IMR-90 (cell line): ENCODE measurements around the gene CCDC97. TPM values are rescaled to one million over a fixed set of nuclear protein-coding genes. Genes with fewer than 3 reads are reported as not detected.

Experiments
- ATAC-seq: fragments of 200-7000 bp; cut with Tn5 transposase; 2 replicates; pipeline ENCODE4 v1.9.1; 2020; ENCODE audit warnings: low read depth, mild to moderate bottlenecking, moderate library complexity
- BruUV-seq: library from RNA; stranded (reverse); fragments of 400-500 nt; replicated peaks from 2 replicates; lab custom pipeline; 2021; lab: Mats Ljungman, UMichigan
- CTCF ChIA-PET: fragments of 300-600 bp; formaldehyde crosslinking; extraction: SDS; loops from one replicate; lab custom pipeline; 2021; ENCODE audit warnings: antibody characterized with exemption; lab: Yijun Ruan, JAX
- POLR2A ChIA-PET: fragments of 300-600 bp; sonication (Branson Sonifier 250); formaldehyde crosslinking; loops from one replicate; lab custom pipeline; 2022; ENCODE audit warnings: antibody characterized with exemption; ENCODE audit not compliant: unreplicated experiment; lab: Charles Lee
- DNase-seq: peaks from one replicate; pipeline ENCODE4 v3.0.0; 2013
- H2AFZ ChIP-seq: replicated peaks from 2 replicates; pipeline ENCODE3; 2013; ENCODE audit warnings: low read length, mild to moderate bottlenecking; ENCODE audit not compliant: poor library complexity
- H2AK5ac ChIP-seq: 2 replicates; pipeline ENCODE4 v1.6.1; 2013; ENCODE audit warnings: low read depth, low read length, inconsistent platforms
- H2AK9ac ChIP-seq: replicated peaks from 2 replicates; pipeline ENCODE3; 2013; ENCODE audit warnings: mild to moderate bottlenecking, low read depth, low read length, moderate library complexity; ENCODE audit not compliant: poor library complexity
- H2BK120ac ChIP-seq: 2 replicates; pipeline ENCODE4 v1.6.1; 2013; ENCODE audit warnings: low read depth, low read length, inconsistent platforms
- H2BK15ac ChIP-seq: 3 replicates; pipeline ENCODE4 v1.6.1; 2013; ENCODE audit warnings: low read depth, low read length, inconsistent platforms
- H2BK20ac ChIP-seq: 2 replicates; pipeline ENCODE4 v1.6.1; 2013; ENCODE audit warnings: low read depth, mild to moderate bottlenecking, inconsistent platforms, low read length, moderate library complexity
- H2BK5ac ChIP-seq: 2 replicates; pipeline ENCODE4 v1.6.1; 2013; ENCODE audit warnings: mild to moderate bottlenecking, low read depth, low read length, inconsistent platforms; ENCODE audit not compliant: poor library complexity, severe bottlenecking
- H3K14ac ChIP-seq: replicated peaks from 2 replicates; pipeline ENCODE4 v1.6.1; 2013; ENCODE audit warnings: low read depth, low read length, inconsistent platforms
- H3K18ac ChIP-seq: 2 replicates; pipeline ENCODE4 v1.6.1; 2013; ENCODE audit warnings: low read depth, low read length, control low read depth
- H3K23ac ChIP-seq: 2 replicates; pipeline ENCODE4 v1.6.1; 2013; ENCODE audit warnings: low read depth, low read length, inconsistent platforms
- H3K27ac ChIP-seq: 2 replicates; pipeline ENCODE4 v1.5.1; 2013; ENCODE audit warnings: mild to moderate bottlenecking, control low read depth, low read length; ENCODE audit not compliant: insufficient read depth
- H3K27me3 ChIP-seq: 2 replicates; pipeline ENCODE4 v1.6.1; 2013; ENCODE audit warnings: low read length; ENCODE audit not compliant: control insufficient read depth, insufficient read depth
- H3K36me3 ChIP-seq: 2 replicates; pipeline ENCODE4 v1.6.1; 2013; ENCODE audit warnings: low read length, mixed read lengths; ENCODE audit not compliant: control insufficient read depth, insufficient read depth
- H3K4ac ChIP-seq: 2 replicates; pipeline ENCODE4 v1.6.1; 2013; ENCODE audit warnings: low read depth, low read length, inconsistent platforms
- H3K4me1 ChIP-seq: 2 replicates; pipeline ENCODE4 v1.6.1; 2013; ENCODE audit warnings: low read length, mixed read lengths; ENCODE audit not compliant: control insufficient read depth, insufficient read depth
- H3K4me2 ChIP-seq: 2 replicates; pipeline ENCODE4 v1.6.1; 2013; ENCODE audit warnings: low read depth, mild to moderate bottlenecking, control low read depth, low read length, moderate library complexity
- H3K4me3 ChIP-seq: 2 replicates; pipeline ENCODE4 v1.5.1; 2013; ENCODE audit warnings: low read depth, mild to moderate bottlenecking, control low read depth, low read length, moderate library complexity; ENCODE audit not compliant: insufficient read depth
- H3K56ac ChIP-seq: 2 replicates; pipeline ENCODE4 v1.6.1; 2013; ENCODE audit warnings: low read length, inconsistent platforms; ENCODE audit not compliant: insufficient read depth; ENCODE audit errors: extremely low read depth
- H3K79me1 ChIP-seq, 2 experiments: 2 replicates each; pipeline ENCODE4 v1.6.1; 2013; ENCODE audit warnings: low read length in 2 of 2, inconsistent platforms in 1 of 2, low read depth in 1 of 2
- H3K9ac ChIP-seq: 2 replicates; pipeline ENCODE4 v1.6.1; 2013; ENCODE audit warnings: low read depth, low read length, control low read depth
- H3K9me1 ChIP-seq: 2 replicates; pipeline ENCODE4 v1.6.1; 2013; ENCODE audit warnings: low read length, inconsistent platforms; ENCODE audit not compliant: insufficient read depth
- H3K9me3 ChIP-seq: 2 replicates; pipeline ENCODE4 v1.6.1; 2013; ENCODE audit warnings: low read length; ENCODE audit not compliant: control insufficient read depth, insufficient read depth
- H4K20me1 ChIP-seq: 2 replicates; pipeline ENCODE4 v1.6.1; 2013; ENCODE audit warnings: low read length, inconsistent platforms; ENCODE audit not compliant: insufficient read depth
- H4K5ac ChIP-seq: 2 replicates; pipeline ENCODE4 v1.6.1; 2013; ENCODE audit warnings: mild to moderate bottlenecking, low read depth, low read length, control low read depth
- H4K8ac ChIP-seq, 2 experiments: 2 replicates each; pipeline ENCODE4 v1.6.1; 2013; ENCODE audit warnings: low read depth in 2 of 2, low read length in 2 of 2, control low read depth in 1 of 2, inconsistent platforms in 1 of 2
- H4K91ac ChIP-seq: 2 replicates; pipeline ENCODE4 v1.6.1; 2013; ENCODE audit warnings: low read depth, low read length, inconsistent platforms; ENCODE audit not compliant: insufficient read depth
- BHLHE40 ChIP-seq: fragments of 150-350 bp; IDR thresholded peaks from 2 replicates; pipeline ENCODE4 v1.6.1; 2016; ENCODE audit warnings: mild to moderate bottlenecking, low read depth, low read length
- CEBPB ChIP-seq: IDR thresholded peaks from 2 replicates; pipeline ENCODE4 v1.6.1; 2012; ENCODE audit warnings: low read depth, low read length, improper control_type of control experiment
- CHD1 ChIP-seq: IDR thresholded peaks from 2 replicates; pipeline ENCODE4 v1.6.1; 2012; ENCODE audit warnings: low read depth, low read length, improper control_type of control experiment
- ELK1 ChIP-seq: fragments of 150-350 bp; IDR thresholded peaks from 2 replicates; pipeline ENCODE4 v1.6.1; 2016; ENCODE audit warnings: low read depth, mild to moderate bottlenecking, low read length, moderate library complexity, borderline replicate concordance
- FOS ChIP-seq: fragments of 150-350 bp; IDR thresholded peaks from 2 replicates; pipeline ENCODE4 v1.6.1; 2016; ENCODE audit warnings: low read depth, low read length
- MAFK ChIP-seq: IDR thresholded peaks from 2 replicates; pipeline ENCODE4 v1.6.1; 2012; ENCODE audit warnings: low read depth, low read length, improper control_type of control experiment
- MXI1 ChIP-seq: IDR thresholded peaks from 2 replicates; pipeline ENCODE4 v1.6.1; 2012; ENCODE audit warnings: low read depth, mild to moderate bottlenecking, low read length, moderate library complexity, borderline replicate concordance
- NFE2L2 ChIP-seq: fragments of 150-350 bp; IDR thresholded peaks from 2 replicates; pipeline ENCODE4 v1.6.1; 2016; ENCODE audit warnings: low read depth, mild to moderate bottlenecking, low read length
- POLR2A ChIP-seq: IDR thresholded peaks from 2 replicates; pipeline ENCODE4 v1.6.1; 2012; ENCODE audit warnings: mild to moderate bottlenecking, low read depth, low read length
- RAD21 ChIP-seq: IDR thresholded peaks from 2 replicates; pipeline ENCODE4 v1.6.1; 2012; ENCODE audit warnings: low read length, improper control_type of control experiment
- RCOR1 ChIP-seq: IDR thresholded peaks from 2 replicates; pipeline ENCODE4 v1.6.1; 2012; ENCODE audit warnings: mild to moderate bottlenecking, low read length, improper control_type of control experiment; ENCODE audit not compliant: insufficient replicate concordance
- RFX5 ChIP-seq: IDR thresholded peaks from 2 replicates; pipeline ENCODE4 v1.8.0; 2012; ENCODE audit warnings: low read depth, mild to moderate bottlenecking, low read length, moderate library complexity
- SMC3 ChIP-seq: fragments of 150-350 bp; IDR thresholded peaks from 2 replicates; pipeline ENCODE4 v1.6.1; 2016; ENCODE audit warnings: low read depth, mild to moderate bottlenecking, antibody characterized with exemption, low read length, moderate library complexity
- USF2 ChIP-seq: fragments of 150-350 bp; IDR thresholded peaks from 2 replicates; pipeline ENCODE4 v1.6.1; 2017; ENCODE audit warnings: mild to moderate bottlenecking, antibody characterized with exemption, low read length, low read depth
- WGBS, 2 experiments: methylation state at CpG; one replicate each; pipeline versions ENCODE4 v1.1.5 to v1.1.7; 2013; ENCODE audit warnings: missing lambda C conversion rate in 2 of 2; ENCODE audit not compliant: insufficient read length in 1 of 2; ENCODE audit errors: extremely low coverage in 2 of 2; 5-methylcytosine and 5-hydroxymethylcytosine counted together
- dilution Hi-C: fragments of 300-500 bp; cut with HindIII; formaldehyde crosslinking; loops from one replicate; pipeline ENCODE4 v1.14.3; 2018; ENCODE audit warnings: low sequenced_read_pairs; ENCODE audit not compliant: unreplicated experiment
- in situ Hi-C: fragments of 300-500 bp; cut with MboI; formaldehyde crosslinking; loops from 3 replicates; pipeline ENCODE4 v1.14.3; 2019; ENCODE audit warnings: low sequenced_read_pairs, inconsistent platforms, mixed read lengths
- intact Hi-C: fragments of 100-400 bp; cut with micrococcal nuclease; formaldehyde crosslinking; loops from 2 replicates; pipeline ENCODE4 v1.10.0; 2022
- polyA plus RNA-seq, 3 experiments: library from polyadenylated mRNA; depleted of rRNA; stranded (reverse); fragments of >200 nt; gene quantifications; 2 replicates each; pipeline ENCODE4 v1.2.3, GENCODE V29; 2012; ENCODE audit warnings: low replicate concordance in 1 of 3
- total RNA-seq: library from RNA; depleted of rRNA; stranded (reverse); fragments of >200 nt; gene quantifications from 2 replicates; pipeline ENCODE4 v1.2.3, GENCODE V29; 2012
- TF ChIP-seq, protein P1 (sequence below): conservative IDR thresholded peaks from 2 replicates; pipeline ENCODE4 v1.5.1; 2012; ENCODE audit warnings: mild to moderate bottlenecking, low read depth, low read length, improper control_type of control experiment

Gene CCDC97
- total and polyA plus RNA-seq, 2 of the 4 experiments (the other 2 are of a cell fraction) = 4.1 to 11.0 TPM

DNA sequence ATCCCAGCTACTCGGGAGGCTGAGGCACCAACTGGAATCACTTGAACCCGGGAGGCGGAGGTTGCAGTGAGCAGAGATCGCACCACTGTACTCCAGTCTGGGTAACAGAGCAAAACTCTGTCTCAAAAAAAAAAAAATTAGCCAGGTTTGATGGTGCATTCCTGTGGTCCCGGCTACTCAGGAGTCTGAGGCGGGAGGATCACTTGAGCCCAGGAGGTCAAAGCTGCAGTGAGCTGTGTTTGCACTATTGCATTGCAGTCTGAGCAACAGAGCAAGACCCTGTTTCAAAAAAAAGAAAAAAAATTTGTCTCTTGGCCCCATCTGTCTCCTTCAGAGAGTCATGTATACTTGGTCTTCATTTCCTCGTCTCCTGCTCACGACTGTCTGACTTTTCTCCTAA, 1.6 kb downstream of the CCDC97 start:
- Histone ChIP-seq H3K4me1 (peaks cover 7% of the 10 kb centered on the region), H3K4ac (no peak overlapping the region), H3K9me1 (no peaks in the 10 kb centered on the region; the same call in none of the 2 replicates), H2AFZ (no peak overlapping the region), H4K91ac (no peak overlapping the region), H3K9ac (no peak overlapping the region), H3K36me3 (peaks cover 31% of the 10 kb centered on the region), H3K23ac (peak overlapping the region; percentile 11; the same call in 1 of the 2 replicates), H2BK20ac (no peak overlapping the region), H3K79me1 (peaks cover 25 to 62% of the 10 kb centered on the region in 2 experiments), H3K56ac (no peak overlapping the region), H2BK5ac (no peak overlapping the region), H3K18ac (no peak overlapping the region), H4K5ac (no peak overlapping the region), H2AK5ac (no peak overlapping the region), H4K8ac (no peak overlapping the region), H3K14ac (no peak overlapping the region), H2BK15ac (no peak overlapping the region), H3K4me3 (no peak overlapping the region), H3K27ac (no peak overlapping the region), H3K27me3 (no peaks in the 10 kb centered on the region), H3K9me3 (no peaks in the 10 kb centered on the region), H3K4me2 (peak overlapping the region; percentile 96; the same call in 1 of the 2 replicates), H2AK9ac (no peak overlapping the region), H4K20me1 (peaks cover 26% of the 10 kb centered on the region; the same call in 1 of the 2 replicates), H2BK120ac (no peak overlapping the region)
- ChIA-PET POLR2A (no interaction called here), CTCF (interaction anchor here (1.1 kb wide), 1 partner anchor 41 kb away, joined by 3 read pairs; no protein-coding TSS in a partner anchor)
- TF ChIP-seq SMC3 (no peak), USF2 (no peak), NFE2L2 (no peak), MXI1 (no peak), RAD21 (no peak), FOS (no peak), CEBPB (no peak), BHLHE40 (no peak), ELK1 (no peak), POLR2A (no peak), CHD1 (no peak), MAFK (no peak), RFX5 (no peak), RCOR1 (no peak)
- TF ChIP-seq, protein P1, sequence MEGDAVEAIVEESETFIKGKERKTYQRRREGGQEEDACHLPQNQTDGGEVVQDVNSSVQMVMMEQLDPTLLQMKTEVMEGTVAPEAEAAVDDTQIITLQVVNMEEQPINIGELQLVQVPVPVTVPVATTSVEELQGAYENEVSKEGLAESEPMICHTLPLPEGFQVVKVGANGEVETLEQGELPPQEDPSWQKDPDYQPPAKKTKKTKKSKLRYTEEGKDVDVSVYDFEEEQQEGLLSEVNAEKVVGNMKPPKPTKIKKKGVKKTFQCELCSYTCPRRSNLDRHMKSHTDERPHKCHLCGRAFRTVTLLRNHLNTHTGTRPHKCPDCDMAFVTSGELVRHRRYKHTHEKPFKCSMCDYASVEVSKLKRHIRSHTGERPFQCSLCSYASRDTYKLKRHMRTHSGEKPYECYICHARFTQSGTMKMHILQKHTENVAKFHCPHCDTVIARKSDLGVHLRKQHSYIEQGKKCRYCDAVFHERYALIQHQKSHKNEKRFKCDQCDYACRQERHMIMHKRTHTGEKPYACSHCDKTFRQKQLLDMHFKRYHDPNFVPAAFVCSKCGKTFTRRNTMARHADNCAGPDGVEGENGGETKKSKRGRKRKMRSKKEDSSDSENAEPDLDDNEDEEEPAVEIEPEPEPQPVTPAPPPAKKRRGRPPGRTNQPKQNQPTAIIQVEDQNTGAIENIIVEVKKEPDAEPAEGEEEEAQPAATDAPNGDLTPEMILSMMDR = no peak
- in situ Hi-C loops = no loop called here
- DNase-seq (no peak), ATAC-seq (no peak)
- intact Hi-C loops = loop anchor here (5.0 kb wide), 1 partner anchor 94 kb away; the partner anchor contains the start of gene AXL
- no TSS peak for BruUV-seq
- dilution Hi-C loops = no loop called here
- 91% methylated on average over 7 of the region's 8 CpGs; no CpG with 5 or more reads in 1 of the 2 experiments for WGBS, 2 experiments
